Fibroblast of the aortic adventitia (primary cell): ENCODE results near the gene PLEKHG3. TPM values are rescaled to one million over a fixed set of nuclear protein-coding genes. Genes with fewer than 3 reads are reported as not detected.

ENCODE experiments used
- DNase-seq: peaks from one replicate; pipeline ENCODE4 v3.0.0-alpha.2; 2010; ENCODE audit warnings: low read depth
- H3K4me3 ChIP-seq: 2 replicates; pipeline ENCODE4 v1.5.1; 2011; ENCODE audit warnings: low read depth, mild to moderate bottlenecking, control low read depth, low read length, moderate library complexity
- CTCF ChIP-seq: IDR thresholded peaks from 2 replicates; pipeline ENCODE4 v1.5.1; 2011; ENCODE audit warnings: mild to moderate bottlenecking, low read length, control low read depth, inconsistent platforms; ENCODE audit not compliant: insufficient read depth
- total RNA-seq: library from RNA; depleted of rRNA; stranded (reverse); fragments of >200 nt; gene quantifications from 2 replicates; pipeline ENCODE4 v1.2.3, GENCODE V29; 2012; ENCODE audit warnings: low replicate concordance

The PLEKHG3 gene
- total RNA-seq, 1 donor: 9.0 TPM

- no peak overlapping the region for H3K4me3 ChIP-seq
- no peak for TF ChIP-seq CTCF
- DNase-seq: no peak
Observed at GRCh38 chr14:64790478-64790877, 86.3 kb downstream of the PLEKHG3 start.

GRCh38 chr14:64792231-64792630 is 88.0 kb downstream of the PLEKHG3 start:
- TF ChIP-seq CTCF: no peak
- no peak overlapping the region for H3K4me3 ChIP-seq
- no peak for DNase-seq

GRCh38 chr14:64792871-64793560 is 88.8 kb downstream of the PLEKHG3 start:
- no peak overlapping the region for H3K4me3 ChIP-seq
- no peak for TF ChIP-seq CTCF
- DNase-seq: no peak

- no peak for DNase-seq
- TF ChIP-seq CTCF: no peak
- H3K4me3 ChIP-seq: no peak overlapping the region
Observed at GRCh38 chr14:64795211-64795610, 91.0 kb downstream of the PLEKHG3 start.

GRCh38 chr14:64795921-64796320 is 91.7 kb downstream of the PLEKHG3 start:
- no peak for DNase-seq
- H3K4me3 ChIP-seq: no peak overlapping the region
- TF ChIP-seq CTCF: no peak

GRCh38 chr14:64796369-64796768 is 92.1 kb downstream of the PLEKHG3 start:
- H3K4me3 ChIP-seq: no peak overlapping the region
- no peak for TF ChIP-seq CTCF
- no peak for DNase-seq

- H3K4me3 ChIP-seq: no peak overlapping the region
- DNase-seq: no peak
- no peak for TF ChIP-seq CTCF
Observed at GRCh38 chr14:64799555-64799954, 95.3 kb downstream of the PLEKHG3 start.
